Activated CD8-positive, alpha-beta memory T cell treated with anti-CD3 and anti-CD28 coated beads for 36 hours (primary cell): ENCODE data around the gene MED9. TPM values are rescaled to one million over a fixed set of nuclear protein-coding genes. Genes with fewer than 3 reads are reported as not detected.
"Not testable (repeated sequence)": the region's sequence is repeated elsewhere in the genome, so short reads cannot be mapped to it uniquely, and the experiment has no call there.

Experiments
- CTCF ChIA-PET: fragments of 350-600 bp; sonication (Branson Sonifier 250); formaldehyde crosslinking; loops from one replicate; lab custom pipeline; 2021; ENCODE audit warnings: antibody characterized with exemption; lab: Charles Lee
- POLR2A ChIA-PET: fragments of 350-600 bp; sonication (Branson Sonifier 250); formaldehyde crosslinking; loops from one replicate; lab custom pipeline; 2021; ENCODE audit warnings: antibody characterized with exemption; lab: Charles Lee
- total RNA-seq, 2 experiments: library from RNA; stranded (reverse); gene quantifications; one replicate each; pipeline ENCODE4 v1.2.3, GENCODE V29; 2021

Gene MED9
- total RNA-seq, 2 experiments from 2014 or later: 14.2 to 16.0 TPM

DNA sequence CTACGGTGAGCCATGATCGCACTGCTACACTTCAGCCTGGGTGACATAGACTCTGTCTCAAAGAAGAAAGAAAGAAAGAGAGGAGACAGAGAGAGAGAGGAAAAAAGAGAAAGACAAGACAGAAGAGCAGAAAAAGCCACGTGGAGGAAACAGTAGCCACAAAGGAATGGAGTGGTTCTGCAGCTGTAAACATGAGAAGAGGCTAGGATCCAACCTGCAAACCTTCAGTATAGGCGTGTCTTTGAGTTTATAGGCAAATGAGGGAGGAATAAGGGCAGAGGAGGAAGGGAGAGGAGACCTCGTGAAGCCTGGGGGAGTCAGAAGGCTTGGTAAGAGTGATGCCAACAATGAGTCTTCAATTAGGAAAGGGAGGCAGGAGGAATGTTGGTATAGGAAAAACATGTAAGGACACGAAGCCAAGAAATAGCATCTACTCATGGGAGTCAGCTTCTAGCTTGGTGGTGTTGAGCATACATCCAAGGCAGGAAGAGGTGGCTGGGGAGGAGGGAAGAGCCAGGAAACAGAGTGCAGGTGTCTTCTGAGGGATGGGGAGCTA lies 3.9 kb downstream of the MED9 start:
- CTCF ChIA-PET: interaction anchor here (0.8 kb wide), 1 partner anchor 17 kb away, joined by 4 read pairs; no protein-coding TSS in a partner anchor
- POLR2A ChIA-PET: no interaction called here

DNA sequence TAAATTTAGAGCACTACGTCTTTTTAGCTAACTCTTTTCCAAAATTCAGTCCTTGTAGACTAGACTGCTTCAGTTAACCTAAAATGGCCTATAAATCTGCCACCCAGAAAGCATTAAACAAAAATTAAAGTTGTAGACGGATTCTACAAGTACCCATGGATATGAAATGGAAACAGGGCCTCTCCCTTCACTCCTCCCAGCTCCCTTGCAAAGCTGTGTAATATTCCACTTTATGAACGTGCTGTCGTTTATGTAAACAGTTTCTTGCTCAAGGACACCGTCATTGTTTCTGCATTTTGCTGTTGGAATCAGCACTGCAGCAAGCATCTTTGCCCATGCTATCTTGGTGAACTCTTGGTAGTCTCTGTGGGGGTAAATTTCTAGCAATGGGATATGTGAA lies 5.1 kb downstream of the MED9 start:
- ChIA-PET POLR2A (interaction anchor here (0.6 kb wide), 1 partner anchor 211 kb away, joined by 3 read pairs; no protein-coding TSS in a partner anchor), CTCF (no interaction called here)

DNA sequence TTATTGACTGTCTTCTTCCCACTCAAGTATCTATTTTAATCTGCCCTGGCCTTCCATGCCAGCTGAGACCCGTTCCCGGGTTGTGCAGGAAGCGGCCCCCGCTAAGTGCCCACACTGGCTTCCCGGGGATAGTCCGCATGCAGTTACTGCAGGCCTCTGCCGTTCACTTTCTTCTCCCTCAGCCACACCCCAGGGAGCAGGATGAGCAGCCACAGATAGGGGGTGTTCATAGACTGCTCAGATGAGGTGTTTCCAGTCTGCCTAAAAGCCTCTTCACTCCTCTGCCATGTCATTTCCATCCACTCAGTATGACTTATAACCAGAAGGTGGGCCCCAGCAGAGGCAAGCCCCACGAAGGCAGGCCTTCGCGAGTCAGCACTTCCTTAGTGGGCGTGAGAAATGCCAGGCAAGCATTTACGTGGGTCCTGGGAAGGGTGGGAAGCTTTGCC lies 7.7 kb downstream of the MED9 start:
- POLR2A ChIA-PET: no interaction called here
- CTCF ChIA-PET: interaction anchor here (0.9 kb wide), 1 partner anchor 129 kb away, joined by 3 read pairs; no protein-coding TSS in a partner anchor

DNA sequence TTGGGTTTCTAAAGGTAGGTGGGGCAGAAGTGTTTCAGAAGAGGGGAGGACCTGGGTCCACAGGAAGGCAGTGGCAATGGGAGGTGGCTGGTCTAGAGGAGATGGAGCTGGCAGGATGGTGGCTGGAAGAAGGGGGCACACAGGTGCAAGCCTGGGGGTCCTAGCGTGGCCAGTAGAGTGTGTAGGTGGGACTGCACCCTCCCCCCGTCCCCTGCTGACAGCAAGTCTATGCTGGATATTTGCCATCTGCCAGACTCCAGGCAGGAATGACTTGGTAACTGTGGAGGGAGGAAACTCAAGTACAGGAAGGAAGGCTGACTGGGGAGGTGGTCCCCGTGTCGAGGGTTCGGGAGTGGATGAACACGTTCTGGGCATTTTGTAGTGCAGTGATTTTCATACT lies 8.6 kb downstream of the MED9 start:
- ChIA-PET POLR2A (no interaction called here), CTCF (interaction anchor here (0.9 kb wide), 1 partner anchor 130 kb away, joined by 3 read pairs; no protein-coding TSS in a partner anchor)

DNA sequence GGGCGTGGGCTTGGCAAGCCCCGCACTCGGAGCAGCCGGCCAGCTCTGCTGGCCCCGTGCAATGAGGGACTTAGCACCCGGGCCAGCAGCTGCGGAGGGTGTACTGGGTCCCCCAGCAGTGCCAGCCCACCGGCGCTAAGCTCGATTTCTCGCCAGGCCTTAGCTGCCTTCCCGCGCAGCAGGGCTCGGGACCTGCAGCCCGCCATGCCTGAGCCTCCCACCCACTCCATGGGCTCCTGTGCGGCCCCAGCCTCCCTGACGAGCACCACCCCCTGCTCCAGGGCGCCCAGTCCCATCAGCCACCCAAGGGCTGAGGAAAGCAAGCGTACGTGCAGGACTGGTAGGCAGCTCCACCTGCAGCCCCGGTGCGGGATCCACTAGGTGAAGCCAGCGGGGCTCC lies 9.6 kb downstream of the MED9 start:
- POLR2A ChIA-PET, CTCF ChIA-PET: not testable (repeated sequence)

DNA sequence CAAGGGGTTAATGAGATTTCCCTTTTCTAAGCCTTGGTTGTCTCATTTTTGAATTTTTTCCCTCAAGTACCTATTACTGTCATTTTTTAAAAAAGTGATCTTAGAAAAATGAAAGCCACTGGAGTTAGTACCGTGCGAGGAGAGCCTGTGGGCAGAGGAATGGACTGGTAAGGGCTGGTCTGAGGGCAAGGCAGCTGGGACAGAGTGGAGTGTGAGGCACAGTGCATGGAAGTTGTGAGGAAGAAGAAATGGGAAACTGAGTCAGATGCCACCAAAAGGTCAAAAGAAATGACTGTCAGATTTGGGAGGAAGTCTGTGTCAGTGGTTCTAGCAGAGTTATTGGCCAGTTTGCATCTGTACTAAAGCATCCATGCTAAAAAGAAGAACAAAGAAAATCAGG lies 11.2 kb downstream of the MED9 start:
- POLR2A ChIA-PET: no interaction called here
- CTCF ChIA-PET: no interaction called here

DNA sequence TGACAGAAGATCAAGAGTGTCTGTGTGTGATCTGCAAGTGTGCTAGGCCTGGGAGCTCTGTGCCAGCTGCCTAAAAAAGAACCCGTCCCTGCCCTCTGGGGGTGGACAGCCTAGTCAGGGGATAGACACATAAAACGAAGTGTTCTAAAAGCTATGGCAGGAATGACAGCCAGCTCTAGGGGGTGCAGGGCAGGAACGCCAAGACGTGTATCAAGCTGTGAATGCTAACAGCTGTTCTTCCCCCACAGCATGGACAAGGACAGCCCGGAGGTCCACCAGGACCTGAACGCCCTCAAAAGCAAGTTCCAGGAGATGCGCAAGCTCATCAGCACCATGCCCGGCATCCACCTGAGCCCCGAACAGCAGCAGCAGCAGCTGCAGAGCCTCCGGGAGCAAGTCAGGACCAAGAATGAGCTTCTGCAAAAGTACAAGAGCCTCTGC lies 14.3 kb downstream of the MED9 start:
- ChIA-PET CTCF (interaction anchor here (1.5 kb wide), 1 partner anchor 150 kb away, joined by 3 read pairs; no protein-coding TSS in a partner anchor), POLR2A (no interaction called here)

DNA sequence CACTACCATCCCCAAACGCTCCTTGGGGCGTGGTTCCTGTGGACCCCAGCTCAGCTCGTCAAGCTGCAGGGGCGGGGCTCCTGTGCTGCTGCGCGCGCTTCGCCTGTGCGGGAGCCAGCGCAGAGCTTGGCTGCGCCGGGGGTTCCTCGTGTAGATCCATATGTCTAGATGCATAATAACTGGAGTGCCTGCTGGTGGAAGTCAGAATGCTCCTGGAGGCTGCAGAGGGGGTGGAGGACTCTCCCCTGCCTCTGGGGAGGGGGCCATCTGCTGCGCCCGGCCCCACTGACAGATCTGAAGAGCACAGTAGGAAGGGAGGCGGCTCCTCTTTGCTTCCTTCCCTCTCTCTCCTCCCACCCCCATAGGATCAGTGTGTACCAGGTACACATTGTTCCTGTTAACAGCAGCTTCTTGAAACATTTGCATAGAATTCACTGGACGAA lies 14.8 kb downstream of the MED9 start:
- ChIA-PET CTCF (interaction anchor here (1.5 kb wide), 1 partner anchor 150 kb away, joined by 3 read pairs; no protein-coding TSS in a partner anchor), POLR2A (no interaction called here)

DNA sequence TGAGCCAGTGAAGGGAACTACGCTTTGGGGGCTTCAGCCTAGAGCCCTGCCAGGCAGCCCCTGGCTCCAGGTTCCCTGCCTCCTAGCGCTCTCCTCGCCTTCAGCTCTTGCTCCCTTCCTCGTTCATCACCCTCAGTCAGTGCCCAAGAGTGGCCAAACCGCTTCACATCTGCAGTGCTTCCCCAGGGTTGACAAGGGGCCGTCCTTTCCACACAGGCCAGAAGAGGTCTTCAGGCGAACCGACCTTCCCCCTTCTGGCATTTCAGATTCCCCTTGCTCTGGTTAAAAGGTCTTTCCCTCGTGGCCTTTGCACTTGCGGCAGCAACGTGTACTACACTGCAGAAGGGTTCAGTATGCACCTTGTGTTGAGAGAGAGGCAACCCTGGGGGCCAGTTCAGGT lies 15.3 kb downstream of the MED9 start:
- POLR2A ChIA-PET: no interaction called here
- CTCF ChIA-PET: no interaction called here

DNA sequence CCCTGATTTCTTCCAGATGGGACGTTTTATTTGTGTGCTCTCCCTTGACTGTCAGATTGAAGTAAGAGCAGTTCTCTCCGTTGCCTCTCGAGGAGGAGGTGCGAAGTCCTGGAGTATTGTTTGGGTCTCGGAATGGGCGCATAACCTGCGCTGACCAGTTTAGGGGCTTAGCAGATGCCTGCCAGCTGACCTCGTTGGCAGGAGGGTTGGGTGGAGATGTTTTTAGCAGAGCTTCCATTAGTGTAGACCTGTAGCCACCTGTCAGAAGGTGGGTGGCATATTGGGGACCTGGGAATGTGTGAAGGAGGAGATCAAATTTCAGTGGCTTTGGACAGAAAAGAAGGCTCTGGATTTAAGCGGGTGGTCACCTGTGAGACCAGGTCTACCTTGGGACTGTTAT lies 15.8 kb downstream of the MED9 start:
- ChIA-PET CTCF (no interaction called here), POLR2A (no interaction called here)

DNA sequence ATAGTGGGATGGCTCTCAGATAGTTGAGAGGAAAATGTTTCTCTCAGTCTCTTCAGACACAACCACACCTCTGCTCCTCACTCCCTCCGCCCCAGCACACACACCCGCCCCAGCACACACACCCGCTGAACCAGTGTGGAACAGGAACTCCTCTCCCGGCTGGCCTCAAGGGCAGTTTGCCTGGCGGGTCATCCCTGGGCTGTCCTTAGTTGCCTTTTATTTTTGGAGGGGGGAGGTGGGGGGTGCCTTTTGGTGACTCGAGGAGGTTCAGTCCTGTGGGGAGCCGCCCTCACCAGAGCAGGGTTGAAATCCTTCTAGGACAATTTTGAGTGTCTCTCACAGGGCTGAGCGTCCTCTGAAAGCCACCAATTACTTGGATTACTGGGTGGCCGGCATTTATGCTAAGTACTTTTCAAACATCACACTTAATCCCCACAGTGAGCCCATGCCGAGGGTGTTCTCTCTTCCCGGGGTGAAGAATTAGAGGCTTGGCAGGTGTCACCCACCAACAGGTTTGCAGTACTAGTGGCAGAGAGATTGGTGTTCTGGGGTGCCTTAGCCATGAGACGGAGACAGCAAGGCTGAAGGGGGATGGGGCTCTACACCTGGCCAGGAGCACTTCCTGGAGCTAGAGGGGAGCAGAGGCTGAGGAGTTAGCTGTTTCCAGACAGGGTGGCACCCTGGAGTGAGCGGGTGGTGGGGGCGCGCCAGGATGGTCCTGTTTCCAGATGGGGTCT lies 16.6 kb downstream of the MED9 start:
- ChIA-PET POLR2A (no interaction called here), CTCF (no interaction called here)

DNA sequence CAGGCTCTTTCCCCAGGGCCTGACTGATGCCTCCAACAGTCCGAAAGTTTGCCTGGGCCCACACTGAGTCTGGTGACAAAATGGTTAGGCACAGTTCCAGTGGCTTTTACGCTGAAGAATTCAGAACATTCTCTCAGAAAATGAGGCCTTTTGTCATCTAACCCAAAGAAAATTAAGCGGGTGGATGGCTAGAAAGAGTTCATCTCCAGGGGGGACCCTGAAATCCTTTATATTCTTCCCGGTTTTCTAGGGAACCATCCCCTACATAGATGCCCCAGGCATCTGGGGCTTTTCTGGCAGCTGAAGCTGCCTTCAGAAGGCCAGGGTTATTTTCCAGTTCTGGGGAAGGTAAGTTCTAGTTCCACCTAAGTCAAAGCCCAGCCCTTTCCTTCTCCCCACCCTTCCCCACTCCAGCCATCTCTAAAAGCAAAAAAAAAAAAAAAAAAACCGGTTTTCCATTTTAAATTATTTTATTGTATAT lies 17.2 kb downstream of the MED9 start:
- ChIA-PET CTCF (no interaction called here), POLR2A (no interaction called here)

DNA sequence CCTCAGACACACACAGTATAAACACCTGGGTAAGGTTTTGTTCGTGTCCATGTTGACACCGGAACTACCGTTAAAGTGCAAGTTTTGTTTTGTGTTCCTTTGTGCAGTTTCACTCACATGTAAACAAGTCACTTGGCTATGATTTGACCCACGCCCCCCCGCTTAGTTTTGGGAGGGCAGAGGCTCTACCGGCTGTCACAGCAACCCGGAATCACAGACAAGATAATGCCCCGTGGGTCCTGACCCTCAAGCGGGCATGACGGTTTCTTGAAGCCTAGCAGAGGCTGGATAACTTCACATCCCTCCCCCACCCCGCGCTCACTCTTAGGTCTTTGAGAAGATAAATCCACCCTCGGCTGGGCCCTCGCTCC lies 17.7 kb downstream of the MED9 start:
- ChIA-PET POLR2A (no interaction called here), CTCF (no interaction called here)

DNA sequence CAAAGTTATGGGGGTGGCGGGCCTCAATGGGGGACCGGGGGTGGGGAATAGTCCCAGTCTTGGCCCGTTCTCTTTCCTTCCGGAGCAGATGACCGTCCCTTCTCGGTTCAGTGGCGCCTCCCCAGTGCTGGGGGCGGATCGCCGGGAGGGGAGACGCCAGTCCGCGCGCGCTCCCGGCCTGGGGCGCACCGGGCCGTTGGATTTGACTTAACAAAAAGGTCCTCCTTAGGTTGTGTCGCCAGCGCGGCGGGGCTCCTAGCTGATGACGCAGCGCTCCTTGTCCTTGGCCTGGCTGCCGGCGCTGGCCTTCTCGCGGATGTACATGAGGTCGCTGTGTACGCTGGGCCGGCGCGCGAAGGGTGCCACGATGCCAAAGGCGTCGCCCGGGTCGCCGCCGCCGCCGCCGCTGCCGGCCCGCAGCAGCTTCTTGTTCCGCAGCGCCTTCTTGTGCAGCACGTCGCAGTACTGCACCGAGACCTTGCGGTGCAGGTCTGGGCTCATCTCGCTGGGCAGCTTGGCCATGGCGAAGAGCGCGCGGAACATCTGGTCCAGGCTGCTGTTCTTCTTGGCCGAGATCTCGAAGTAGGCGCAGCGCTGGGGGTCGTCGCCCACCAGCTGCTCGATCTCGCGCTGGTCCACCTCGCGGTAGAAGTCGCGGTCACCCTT lies 18.2 kb downstream of the MED9 start:
- ChIA-PET POLR2A (no interaction called here), CTCF (interaction anchor here (3.1 kb wide), 1 partner anchor 147 kb away, joined by 30 read pairs; no protein-coding TSS in a partner anchor)

DNA sequence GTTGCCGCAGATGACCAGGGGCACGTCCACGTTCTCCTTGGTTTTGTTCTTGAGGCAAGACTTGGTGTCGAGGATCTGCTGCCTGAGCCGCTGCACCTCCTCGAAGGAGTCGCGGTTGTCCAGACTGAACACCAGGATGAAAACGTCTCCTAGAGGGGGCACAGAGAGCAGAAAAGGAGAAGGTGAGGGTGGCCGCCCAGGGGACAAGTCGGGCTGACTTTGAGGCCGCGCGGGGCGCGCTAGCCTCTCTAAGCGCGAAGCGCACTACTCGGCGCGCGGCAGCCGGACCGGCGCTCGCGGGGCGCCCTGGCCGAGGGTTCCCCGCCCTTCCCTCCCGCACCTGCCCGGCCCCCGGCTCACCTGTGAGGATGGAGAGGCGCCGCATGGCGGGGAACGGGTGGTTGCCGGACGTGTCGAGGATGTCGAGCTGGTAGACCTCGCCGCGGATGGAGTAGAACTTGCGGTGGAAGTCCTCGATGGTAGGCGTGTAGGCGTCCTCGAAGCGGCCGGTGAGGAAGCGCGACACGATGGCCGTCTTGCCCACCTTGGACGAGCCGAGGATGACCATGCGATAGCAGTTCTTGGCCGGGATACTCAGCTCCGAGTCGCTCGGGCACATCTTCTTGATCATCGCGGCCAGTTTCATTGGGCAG lies 18.9 kb downstream of the MED9 start:
- CTCF ChIA-PET: interaction anchor here (0.6 to 3.1 kb wide), 12 partner anchors 10 to 147 kb away, joined by 3 to 30 read pairs (median 8); partner anchors contain the start of gene PEMT
- POLR2A ChIA-PET: interaction anchor here (1.9 kb wide), 1 partner anchor 96 kb away, joined by 7 read pairs; the partner anchor contains the start of gene PEMT

DNA sequence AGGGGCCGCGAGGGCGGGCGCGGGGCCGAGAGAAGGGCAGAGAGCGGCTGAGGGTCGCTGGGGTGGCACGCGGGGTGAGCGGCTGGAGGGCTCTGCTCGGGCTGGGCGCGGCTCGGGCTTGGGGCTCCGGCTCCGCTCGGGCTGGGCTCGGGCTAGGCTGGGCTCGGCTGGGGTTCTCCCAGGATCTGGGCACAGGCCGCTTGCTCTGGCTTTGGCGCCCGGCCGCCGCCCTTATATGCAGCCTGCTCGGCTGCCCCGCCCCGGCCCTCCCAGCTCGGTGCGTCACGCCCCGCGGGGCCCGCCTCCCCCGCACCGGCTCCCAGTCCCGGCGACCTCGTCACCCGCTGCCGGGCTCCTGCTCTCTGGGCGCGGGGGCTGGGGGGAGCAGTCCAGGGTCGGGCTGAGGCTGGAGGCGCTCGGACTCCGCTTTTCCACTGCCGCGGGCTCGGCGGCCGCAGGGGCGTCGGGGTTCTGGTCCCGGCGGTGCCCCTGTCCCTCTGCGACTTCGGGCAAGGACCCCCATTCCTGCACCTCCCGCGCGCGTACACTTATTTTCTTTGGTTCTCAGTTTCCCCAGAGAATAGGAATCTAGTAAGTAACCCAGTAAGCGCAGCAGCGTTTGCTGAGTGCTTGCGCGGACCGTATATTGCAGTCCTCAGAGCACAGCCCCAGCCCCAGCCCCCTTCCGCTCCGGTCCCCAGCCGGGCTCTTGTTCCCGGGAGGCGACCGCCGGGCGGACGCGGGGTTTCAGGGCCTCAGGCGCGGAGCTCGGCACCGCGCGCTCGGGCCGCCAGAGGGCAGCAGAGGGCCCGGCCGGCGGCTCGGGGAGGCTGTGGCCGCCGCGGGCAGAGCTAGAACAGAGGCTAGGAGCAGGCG lies 19.6 kb downstream of the MED9 start, which contains the start of gene RASD1:
RASD1 (minus strand) TSS at position 207 of the 876 bp plus-strand sequence. CDS start 214 bp downstream, outside the sequence.
- CTCF ChIA-PET: interaction anchor here (0.6 to 3.1 kb wide), 26 partner anchors 10 to 537 kb away, joined by 3 to 30 read pairs (median 4); partner anchors contain the start of gene PEMT
- POLR2A ChIA-PET: interaction anchor here (0.6 to 1.9 kb wide), 2 partner anchors 95 to 763 kb away, joined by 4 to 7 read pairs; partner anchors contain the start of gene PEMT

DNA sequence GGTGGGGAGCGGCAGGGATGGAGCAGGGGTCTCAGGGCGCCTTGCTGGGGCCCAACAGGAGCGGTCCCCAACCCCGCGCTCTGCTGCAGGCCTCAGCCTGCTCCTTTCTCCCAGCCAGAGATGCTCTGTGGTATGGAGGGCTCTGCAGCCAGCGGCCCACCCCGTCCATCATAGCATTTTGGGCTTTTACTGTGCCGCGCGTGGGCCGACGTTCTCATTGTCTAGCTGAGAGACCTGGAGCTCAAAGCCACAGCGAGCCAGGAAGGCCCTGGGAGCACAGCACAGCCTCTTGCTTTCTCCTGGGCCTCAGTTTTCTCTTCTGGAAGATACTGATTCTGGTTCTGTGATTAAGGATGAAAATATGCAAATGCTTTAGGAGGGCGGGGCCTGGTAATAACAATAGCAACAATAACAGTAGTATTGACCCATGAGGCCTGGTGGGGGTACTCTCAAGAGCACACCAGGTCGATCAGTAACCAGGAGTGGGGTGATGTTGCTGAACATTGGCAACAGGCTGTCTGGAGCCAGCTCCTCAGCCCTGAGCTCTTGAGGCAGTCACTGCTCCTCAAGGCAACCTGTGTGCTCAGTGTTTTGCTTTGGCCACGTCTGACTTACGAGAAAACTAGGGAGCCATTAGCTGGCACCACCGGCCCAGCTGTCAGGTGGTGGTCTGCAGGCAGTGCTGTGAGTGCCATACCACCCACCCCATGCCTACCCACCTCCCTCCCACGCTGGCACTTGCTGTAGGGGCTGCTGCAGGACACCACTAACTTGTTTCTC lies 20.5 kb downstream of the MED9 start:
- POLR2A ChIA-PET: interaction anchor here (0.6 to 1.9 kb wide), 2 partner anchors 77 to 94 kb away, joined by 5 to 7 read pairs; partner anchors contain the start of gene PEMT
- CTCF ChIA-PET: interaction anchor here (0.8 to 3.1 kb wide), 23 partner anchors 9 to 536 kb away, joined by 3 to 30 read pairs (median 4); partner anchors contain the start of gene PEMT
